Measurements from ENCODE around the gene PSMD2.
"Not testable (repeated sequence)": the region's sequence is repeated elsewhere in the genome, so short reads cannot be mapped to it uniquely, and the experiment has no call there.

DNA sequence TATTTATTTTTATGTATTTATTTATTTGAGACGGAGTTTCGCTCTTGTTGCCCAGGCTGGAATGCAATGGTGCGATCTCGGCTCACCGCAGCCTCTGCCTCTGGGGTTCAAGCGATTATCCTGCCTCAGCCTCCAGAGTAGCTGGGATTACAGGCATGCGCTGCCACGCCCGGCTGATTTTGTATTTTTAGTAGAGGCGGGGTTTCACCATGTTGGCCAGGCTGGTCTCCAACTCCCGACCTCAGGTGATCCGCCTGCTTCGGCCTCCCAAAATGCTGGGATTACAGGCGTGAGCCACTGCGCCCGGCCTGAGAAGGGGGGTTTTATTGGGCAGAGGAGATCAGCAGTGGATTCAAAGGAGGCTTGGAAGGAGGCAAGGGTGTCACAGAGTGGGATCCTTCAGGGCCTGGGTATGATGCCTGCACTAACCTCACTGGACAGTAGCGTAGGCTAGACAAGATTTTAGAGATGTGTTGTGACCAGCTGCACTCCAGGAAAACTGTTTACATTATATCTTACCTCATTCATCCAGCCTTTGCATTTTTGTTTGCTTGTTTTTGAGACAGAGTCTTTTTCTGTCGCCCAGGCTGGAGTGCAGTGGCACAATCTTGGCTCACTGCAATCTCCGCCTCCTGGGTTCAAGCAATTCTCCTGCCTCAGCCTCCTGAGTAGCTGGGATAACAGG, 40.6 kb downstream of the PSMD2 start:
- not testable (repeated sequence) for TF ChIP-seq POLR2AphosphoS5, POLR2A (IDR thresholded peaks at IDR 0.05; ENCODE audit: low read depth, low read length)

All from GM12892 (cell line).